ENCODE measurements around the gene IL17RA. TPM values are rescaled to one million over a fixed set of nuclear protein-coding genes. Genes with fewer than 3 reads are reported as not detected.

IL17RA gene
- total RNA-seq, 2 donors from 2014 or later = 16.1 to 17.4 TPM

DNA sequence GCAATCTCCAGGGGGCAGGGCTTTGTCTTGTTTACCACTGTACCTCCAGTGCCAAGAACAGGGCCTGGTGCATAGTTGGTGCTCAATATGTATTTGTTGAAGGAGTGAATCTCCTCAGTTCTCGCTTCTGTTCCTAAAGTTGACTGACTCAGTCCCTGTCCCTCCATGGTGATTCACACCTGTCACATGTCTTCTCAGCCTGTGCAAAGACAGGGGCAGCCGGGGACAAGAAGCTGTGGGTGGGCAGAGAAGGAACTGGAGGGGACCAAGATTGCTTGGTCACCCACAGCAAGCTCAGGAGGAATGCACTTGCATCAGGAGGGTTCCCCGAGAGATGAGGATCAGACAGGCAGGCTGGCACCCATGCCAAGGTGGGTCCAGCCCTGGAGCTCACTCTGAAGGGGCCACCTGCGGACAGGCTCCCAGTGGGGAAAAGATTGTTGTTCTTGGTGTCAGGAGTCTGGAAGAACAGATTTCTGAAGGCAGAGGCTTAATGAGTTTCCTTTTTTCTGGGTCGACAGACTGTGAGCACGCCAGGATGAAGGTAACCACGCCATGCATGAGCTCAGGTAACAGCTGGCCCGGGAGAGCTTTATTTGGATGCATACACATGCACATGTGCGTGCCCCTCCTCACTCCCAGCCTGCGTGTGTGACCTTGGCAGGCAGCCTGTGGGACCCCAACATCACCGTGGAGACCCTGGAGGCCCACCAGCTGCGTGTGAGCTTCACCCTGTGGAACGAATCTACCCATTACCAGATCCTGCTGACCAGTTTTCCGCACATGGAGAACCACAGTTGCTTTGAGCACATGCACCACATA is 16.9 kb downstream of the IL17RA start:
- Histone ChIP-seq H3K27ac (no peak overlapping the region), H3K36me3 (peaks cover 10 to 18% of the 10 kb centered on the region in 2 donors), H3K9me3 (no peaks in the 10 kb centered on the region), H3K4me3 (no peak overlapping the region), H3K4me1 (replicated peaks) (no peaks in the 10 kb centered on the region), H3K27me3 (replicated peaks; ENCODE audit: insufficient read depth) (no peaks in the 10 kb centered on the region)
- WGBS = 94% methylated on average over 14 of the region's 14 CpGs
- DNase-seq (ENCODE audit: low spot score) = no peak
- intact Hi-C loops (cut with DNase I) = no loop called here
- TF ChIP-seq POLR2AphosphoS5 (IDR thresholded peaks at IDR 0.05) = no peak

- Histone ChIP-seq H3K4me1 (replicated peaks) (no peaks in the 10 kb centered on the region), H3K9me3 (no peaks in the 10 kb centered on the region), H3K27me3 (replicated peaks; ENCODE audit: insufficient read depth) (no peaks in the 10 kb centered on the region), H3K4me3 (no peak overlapping the region), H3K36me3 (peaks cover 10 to 18% of the 10 kb centered on the region in 2 donors), H3K27ac (no peak overlapping the region)
- intact Hi-C loops (cut with DNase I) = no loop called here
- WGBS = 90% methylated on average over 7 of the region's 7 CpGs
- no peak for TF ChIP-seq POLR2AphosphoS5 (IDR thresholded peaks at IDR 0.05)
- TF ChIP-seq, protein P1, sequence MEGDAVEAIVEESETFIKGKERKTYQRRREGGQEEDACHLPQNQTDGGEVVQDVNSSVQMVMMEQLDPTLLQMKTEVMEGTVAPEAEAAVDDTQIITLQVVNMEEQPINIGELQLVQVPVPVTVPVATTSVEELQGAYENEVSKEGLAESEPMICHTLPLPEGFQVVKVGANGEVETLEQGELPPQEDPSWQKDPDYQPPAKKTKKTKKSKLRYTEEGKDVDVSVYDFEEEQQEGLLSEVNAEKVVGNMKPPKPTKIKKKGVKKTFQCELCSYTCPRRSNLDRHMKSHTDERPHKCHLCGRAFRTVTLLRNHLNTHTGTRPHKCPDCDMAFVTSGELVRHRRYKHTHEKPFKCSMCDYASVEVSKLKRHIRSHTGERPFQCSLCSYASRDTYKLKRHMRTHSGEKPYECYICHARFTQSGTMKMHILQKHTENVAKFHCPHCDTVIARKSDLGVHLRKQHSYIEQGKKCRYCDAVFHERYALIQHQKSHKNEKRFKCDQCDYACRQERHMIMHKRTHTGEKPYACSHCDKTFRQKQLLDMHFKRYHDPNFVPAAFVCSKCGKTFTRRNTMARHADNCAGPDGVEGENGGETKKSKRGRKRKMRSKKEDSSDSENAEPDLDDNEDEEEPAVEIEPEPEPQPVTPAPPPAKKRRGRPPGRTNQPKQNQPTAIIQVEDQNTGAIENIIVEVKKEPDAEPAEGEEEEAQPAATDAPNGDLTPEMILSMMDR (IDR thresholded peaks at IDR 0.05) = no peak
- no peak for TF ChIP-seq POLR2A (IDR thresholded peaks at IDR 0.05)
- DNase-seq (ENCODE audit: low spot score) = no peak
Observed at GRCh38 chr22:17102297-17102667, 17.5 kb downstream of the IL17RA start.

GRCh38 chr22:17103351-17103750 is 18.6 kb downstream of the IL17RA start:
- no peak for DNase-seq (ENCODE audit: low spot score)
- Histone ChIP-seq H3K36me3 (peaks cover 11 to 27% of the 10 kb centered on the region in 2 donors), H3K27me3 (replicated peaks; ENCODE audit: insufficient read depth) (no peaks in the 10 kb centered on the region), H3K4me1 (replicated peaks) (no peaks in the 10 kb centered on the region), H3K4me3 (no peak overlapping the region), H3K27ac (no peak overlapping the region), H3K9me3 (no peaks in the 10 kb centered on the region)
- no peak for TF ChIP-seq POLR2A (IDR thresholded peaks at IDR 0.05)
- no peak for TF ChIP-seq POLR2AphosphoS5 (IDR thresholded peaks at IDR 0.05)
- TF ChIP-seq, protein P1 (IDR thresholded peaks at IDR 0.05) = no peak
- intact Hi-C loops (cut with DNase I) = no loop called here
- WGBS = 95% methylated on average over 9 of the region's 9 CpGs

DNA sequence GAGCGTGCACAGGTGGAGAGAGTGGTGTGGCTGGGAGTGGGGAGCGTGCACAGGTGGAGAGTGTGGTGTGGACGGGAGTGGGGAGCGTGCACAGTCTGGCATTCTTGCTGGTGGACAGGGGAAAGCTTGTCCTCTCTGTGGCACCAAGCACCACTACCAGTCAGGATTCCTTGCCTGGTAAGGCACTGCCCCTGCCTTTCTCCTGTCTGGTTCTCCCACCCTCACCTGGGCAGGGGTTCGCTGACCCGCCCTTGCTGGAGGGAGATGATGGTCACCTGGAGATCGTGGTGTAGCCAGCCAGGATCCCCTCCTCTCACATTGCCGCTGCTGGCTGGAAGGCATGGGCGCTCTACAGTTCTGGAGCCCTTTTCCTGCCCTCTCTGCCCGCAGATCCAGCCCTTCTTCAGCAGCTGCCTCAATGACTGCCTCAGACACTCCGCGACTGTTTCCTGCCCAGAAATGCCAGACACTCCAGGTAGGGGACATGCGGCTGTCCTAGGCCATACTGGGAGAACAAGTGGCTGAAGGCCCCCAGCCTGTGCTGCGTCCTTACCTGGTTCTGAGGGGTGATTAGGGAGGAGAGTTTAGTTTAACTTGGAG is 19.6 kb downstream of the IL17RA start:
- H3K27me3 ChIP-seq (replicated peaks; ENCODE audit: insufficient read depth) = no peaks in the 10 kb centered on the region
- intact Hi-C loops (cut with DNase I) = no loop called here
- peaks cover 15 to 32% of the 10 kb centered on the region in 2 donors for H3K36me3 ChIP-seq
- 92% methylated on average over 13 of the region's 14 CpGs for WGBS
- no peak overlapping the region for H3K4me3 ChIP-seq
- no peaks in the 10 kb centered on the region for H3K4me1 ChIP-seq (replicated peaks)
- H3K9me3 ChIP-seq = no peaks in the 10 kb centered on the region
- TF ChIP-seq POLR2A (IDR thresholded peaks at IDR 0.05) = no peak
- TF ChIP-seq, protein P1 (IDR thresholded peaks at IDR 0.05) = no peak
- no peak for TF ChIP-seq POLR2AphosphoS5 (IDR thresholded peaks at IDR 0.05)
- H3K27ac ChIP-seq = no peak overlapping the region
- DNase-seq (ENCODE audit: low spot score) = no peak

- 87% methylated on average over 22 of the region's 22 CpGs for WGBS
- Histone ChIP-seq H3K4me3 (no peak overlapping the region), H3K36me3 (peaks cover 11 to 32% of the 10 kb centered on the region in 2 donors), H3K27me3 (replicated peaks; ENCODE audit: insufficient read depth) (no peaks in the 10 kb centered on the region), H3K9me3 (no peaks in the 10 kb centered on the region), H3K27ac (no peak overlapping the region), H3K4me1 (replicated peaks) (no peaks in the 10 kb centered on the region)
- TF ChIP-seq, protein P1 (IDR thresholded peaks at IDR 0.05) = no peak
- TF ChIP-seq POLR2A (IDR thresholded peaks at IDR 0.05) (no peak), POLR2AphosphoS5 (IDR thresholded peaks at IDR 0.05) (no peak)
- intact Hi-C loops (cut with DNase I) = no loop called here
- DNase-seq (ENCODE audit: low spot score) = no peak
Observed at GRCh38 chr22:17105143-17106129, 20.6 kb downstream of the IL17RA start.

Measured in prostate gland (tissue), 2 donors.